Measurements from ENCODE around the gene CRTC1.

The CRTC1 gene

DNA sequence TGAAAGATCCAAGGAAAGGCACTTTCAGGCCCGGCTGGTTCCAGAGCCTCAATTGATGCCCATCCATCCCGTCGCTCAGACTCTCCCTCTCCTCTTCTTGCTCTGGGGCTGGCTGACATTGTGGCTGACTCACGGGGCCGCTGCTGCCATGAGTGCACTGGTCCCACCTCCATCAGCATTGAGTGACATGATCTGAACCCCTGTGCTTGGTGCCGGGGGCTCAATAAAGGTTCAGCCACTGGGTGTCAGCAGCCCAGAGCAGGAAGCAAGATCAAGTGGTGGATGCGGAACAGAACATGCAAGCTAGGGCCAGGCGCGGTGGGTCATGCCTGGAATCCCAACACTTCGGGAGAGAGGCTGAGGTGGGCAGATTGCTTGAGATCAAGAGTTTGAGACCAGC lies 68.1 kb downstream of the CRTC1 start:
- no peak for DNase-seq

DNA sequence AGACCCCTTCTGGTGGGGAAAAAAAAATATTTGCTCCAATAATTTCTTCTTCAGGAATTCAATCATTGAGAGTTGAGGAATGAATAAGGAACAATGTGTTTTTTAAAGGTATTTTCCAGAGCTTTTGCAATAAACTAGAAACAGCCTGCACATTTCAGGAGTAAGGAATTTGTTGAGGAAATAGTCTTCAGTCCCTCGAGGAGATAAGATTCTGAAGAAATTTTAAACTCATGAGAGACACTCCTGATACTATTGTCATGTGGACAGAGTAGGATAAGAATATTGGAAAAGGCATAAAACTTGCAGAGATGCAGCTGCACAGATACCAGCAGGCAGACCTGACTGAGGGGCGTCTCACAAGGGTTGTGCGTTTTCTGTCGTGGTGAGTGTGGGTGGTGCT lies 71.0 kb downstream of the CRTC1 start:
- DNase-seq, result no peak

DNA sequence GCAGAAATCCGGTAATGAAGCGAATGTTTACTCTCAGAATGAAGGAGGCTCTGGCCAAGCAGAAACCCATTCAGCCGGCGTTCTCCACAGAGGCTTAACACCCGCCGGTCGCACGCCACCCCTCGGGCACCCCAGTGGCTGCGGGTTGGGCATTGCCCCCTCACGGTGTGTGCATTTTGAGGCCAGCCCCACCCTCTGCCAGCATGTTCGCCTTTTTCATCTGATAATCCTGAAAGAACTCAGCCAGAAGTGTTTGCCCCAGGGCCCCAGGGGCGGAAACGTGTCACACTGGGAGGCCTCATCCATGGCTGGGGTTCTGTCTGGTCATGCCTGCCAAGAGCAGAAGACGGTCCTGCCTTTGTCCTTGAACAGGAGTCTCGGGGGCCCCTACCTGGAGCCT lies 73.4 kb downstream of the CRTC1 start:
- no peak for DNase-seq

DNA sequence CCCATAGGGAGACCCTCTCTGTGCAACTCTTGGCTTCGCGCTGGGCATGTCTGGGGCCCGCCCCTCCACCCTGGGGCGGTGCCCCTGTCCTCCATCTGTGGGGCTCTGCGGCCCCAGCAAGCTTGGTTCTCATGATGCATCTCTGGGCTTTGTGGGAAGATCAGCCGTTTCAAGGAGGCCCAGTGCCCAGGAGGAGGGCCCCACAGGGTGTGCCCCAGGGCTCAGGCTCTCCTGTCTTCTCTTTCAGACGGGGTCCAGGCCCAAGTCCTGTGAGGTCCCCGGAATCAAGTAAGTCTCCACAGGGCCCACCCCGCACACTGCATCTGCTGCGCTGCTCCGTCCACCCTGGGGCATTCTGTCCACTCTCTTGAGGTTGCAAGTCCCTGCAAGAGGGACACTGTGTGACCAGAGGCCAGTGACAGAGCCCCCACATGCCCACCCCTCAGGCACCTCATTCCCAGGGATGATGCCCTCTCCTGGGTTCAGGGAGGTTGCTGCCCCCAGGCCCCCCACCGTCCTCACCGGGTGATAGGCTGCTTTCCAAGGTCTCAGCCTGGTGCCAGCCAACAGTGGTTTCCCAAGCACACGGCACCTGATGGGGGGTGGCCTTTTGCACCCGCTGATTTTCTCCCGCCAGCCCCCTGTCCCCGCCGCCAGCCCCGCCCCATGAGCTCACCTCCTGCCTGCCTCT lies 76.0 kb downstream of the CRTC1 start:
- no peak for DNase-seq

DNA sequence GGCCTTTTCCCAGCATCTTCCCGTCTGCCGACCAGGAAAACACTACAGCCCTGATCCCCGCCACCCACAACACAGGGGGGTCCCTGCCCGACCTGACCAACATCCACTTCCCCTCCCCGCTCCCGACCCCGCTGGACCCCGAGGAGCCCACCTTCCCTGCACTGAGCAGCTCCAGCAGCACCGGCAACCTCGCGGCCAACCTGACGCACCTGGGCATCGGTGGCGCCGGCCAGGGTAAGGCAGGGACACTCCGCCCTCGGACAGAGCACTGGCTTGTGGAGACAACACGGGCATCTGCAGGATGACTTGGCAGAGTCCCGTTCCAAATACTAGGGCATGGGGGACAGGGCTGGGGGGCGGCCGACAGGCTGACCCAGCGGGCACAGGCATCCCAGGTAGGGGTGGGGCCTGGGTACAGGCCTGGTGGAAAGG lies 76.5 kb downstream of the CRTC1 start:
- DNase-seq, result no peak

DNA sequence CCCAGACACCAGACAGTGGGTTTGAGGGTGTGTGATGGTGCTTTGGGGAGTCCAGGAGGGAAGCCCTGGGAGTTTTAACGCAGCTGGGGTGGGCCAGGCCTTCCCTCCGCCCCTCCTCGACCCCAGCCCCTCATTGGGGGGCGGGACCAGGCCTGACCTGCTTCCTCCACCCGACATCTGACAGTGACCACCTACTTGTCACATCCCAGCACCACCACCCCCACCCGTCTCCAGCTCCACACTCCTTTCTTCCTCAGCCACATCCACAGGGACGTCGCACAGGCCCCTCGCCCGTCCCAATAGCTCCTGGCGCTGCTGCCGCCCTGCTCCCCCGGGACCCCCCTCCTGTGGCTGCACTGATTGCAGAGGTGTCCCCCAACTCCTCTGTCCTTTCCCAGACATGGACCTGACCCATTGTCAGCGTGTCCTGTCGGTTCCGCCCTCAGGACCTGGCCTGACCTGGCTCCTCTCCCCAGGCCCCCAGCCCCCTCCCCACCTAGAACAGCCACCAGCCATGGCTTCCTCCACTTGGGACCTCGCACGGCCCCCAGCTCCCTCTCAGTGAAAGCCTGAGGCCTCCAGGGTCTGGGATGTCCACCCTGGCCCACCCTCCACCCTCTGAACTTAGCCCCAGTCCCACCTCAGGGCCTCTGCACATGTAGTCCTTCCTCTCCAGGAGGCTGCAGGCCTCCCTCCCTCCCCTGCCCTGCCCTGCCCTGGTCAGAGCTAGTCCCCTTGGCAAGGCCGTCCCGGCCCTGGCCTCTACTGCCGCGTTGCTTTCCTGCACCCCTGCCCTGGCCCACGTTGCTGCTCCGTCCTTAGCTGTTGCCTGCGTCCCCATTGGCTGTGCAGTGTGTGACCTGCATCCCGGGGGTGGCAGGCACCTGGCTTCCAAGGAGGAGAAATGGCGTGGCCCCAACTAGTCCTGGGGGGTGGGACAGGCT lies 77.2 kb downstream of the CRTC1 start:
- DNase-seq, result no peak

DNA sequence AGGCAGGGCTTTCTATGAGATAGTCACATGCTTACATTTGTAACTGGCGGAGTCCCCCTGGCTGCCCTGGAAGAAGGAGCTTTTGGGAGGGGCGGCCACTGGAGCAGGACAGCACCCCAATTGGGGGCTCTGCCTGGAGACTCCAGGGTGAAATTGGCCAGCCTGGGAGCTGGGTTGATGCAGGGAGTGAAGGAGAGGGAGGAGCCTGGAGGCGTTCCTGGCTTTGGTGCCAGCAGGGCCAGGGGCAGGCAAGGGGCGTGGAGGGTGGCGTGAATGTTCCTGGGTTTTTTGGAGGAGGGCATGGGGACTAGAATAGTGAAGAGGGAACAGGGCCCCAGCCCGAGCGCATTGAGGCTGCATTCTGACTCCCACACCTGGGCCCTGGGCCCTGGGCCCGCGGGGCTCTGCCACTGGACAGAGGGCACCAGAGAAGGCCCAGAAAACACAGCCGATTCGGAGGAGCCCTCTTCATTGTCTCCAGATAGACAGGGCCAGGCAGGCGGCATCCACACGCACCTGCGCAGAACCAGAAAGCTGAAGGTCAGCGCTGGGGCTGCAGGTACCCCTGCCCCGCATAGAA lies 78.1 kb downstream of the CRTC1 start:
- no peak for DNase-seq

DNA sequence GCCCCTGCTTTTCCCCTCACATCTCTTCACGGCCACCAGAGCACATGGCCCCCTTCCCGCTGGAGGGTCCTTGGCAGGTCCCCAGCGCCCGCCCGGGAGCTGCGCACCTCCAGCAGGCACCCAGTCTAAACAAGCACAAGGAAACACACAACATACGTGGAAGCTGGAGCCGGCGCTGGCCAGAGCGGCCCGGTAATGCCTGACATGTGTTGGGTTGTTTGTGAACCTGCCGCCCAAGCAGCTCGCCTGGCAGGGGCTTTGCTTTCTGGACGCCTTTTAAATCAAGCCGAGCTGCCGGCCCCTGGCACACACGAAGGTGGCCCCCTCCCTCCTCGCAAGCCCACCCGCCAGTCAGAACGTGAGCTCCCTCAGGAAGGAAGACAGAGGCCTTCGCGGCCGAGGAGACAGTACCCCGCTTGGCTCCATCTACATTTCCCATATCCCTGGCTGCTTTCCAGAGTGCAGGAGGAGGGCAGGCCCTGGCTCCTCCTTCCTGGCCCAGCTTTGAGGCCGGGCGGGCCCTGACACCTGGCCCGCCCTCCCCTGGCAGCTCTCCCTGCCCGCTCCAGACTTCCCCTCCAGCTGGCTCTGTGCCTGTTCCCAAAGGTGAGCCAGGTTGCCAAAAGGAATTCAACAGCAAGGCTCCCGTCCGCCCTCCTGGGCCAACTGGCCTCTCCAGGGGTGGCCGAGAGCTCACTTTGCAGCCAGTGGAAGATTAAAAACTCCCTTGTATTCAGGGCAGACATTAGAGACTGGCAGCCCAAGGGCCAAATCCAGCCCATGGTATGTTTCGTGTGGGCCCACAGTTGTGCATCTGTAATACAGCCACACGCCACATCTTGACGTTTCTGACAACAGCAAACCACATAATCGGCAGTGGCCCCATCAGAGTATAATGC lies 78.9 kb downstream of the CRTC1 start:
- peak; percentile 47 for DNase-seq

DNA sequence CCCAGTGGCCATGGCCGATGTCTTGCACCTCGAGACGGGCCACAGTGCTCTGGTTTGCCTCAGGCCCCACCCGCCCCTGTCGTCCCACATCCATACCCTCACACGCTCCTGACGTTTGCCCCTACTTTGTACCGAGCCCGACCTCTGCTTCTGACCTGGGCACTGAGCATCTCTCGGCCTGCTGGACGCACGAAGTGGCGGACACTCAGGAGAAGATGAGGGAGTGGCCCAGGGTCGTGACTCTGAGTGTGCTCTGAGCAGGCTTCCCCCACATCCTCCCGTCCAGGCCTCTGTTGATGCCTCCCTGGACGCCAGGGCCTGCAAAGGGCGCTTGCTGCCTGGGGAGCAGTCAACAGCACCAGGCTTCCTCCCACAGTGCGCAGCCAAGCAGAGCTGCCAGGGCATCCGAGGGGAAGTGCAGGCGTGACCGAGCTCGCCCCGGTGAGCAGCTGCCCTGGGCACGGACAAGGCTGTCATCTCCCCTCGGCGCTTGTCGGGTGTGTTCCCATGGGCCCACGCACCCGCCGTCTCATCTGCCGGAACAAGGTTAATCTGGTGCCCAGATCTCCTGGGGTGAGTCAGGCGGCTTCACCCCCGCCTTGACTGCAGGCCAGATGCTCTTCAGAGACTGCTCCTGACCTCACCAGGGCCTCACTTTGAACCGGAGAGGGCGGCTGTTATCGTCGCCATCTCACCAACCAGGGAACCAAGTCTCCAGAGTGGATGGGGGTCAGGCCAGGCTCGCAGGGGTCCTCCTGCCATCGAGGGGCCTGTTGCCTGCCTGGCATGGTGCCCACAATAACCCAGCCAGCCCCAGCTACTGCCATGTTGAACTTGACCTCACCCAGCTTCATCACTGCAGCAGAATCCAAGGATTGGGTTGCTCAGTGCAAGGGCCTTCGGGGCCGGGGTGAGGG lies 80.5 kb downstream of the CRTC1 start:
- peak; percentile 68 for DNase-seq

DNA sequence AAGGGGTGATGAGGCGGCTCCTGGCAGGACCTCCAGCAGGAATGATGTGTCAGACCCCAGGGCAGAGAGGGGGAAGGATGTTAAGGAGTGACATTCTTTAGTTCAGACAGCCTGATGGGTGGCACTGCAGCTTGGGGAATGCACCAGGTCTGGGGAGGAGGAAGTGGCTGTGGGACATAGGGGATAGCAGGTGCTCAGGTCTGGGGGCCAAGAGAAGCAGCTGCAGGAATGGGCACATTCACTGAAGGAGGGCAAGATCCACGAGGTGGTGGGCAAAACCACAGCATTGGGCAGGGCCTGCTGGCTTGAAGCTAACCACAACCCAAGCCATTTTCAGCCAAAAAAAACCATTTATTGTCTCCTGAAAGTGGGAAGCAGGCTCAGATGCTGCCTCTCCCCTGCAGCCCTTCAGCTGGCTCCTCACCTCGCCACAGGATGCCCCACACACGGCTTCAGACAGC lies 81.1 kb downstream of the CRTC1 start:
- peak; percentile 54 for DNase-seq

DNA sequence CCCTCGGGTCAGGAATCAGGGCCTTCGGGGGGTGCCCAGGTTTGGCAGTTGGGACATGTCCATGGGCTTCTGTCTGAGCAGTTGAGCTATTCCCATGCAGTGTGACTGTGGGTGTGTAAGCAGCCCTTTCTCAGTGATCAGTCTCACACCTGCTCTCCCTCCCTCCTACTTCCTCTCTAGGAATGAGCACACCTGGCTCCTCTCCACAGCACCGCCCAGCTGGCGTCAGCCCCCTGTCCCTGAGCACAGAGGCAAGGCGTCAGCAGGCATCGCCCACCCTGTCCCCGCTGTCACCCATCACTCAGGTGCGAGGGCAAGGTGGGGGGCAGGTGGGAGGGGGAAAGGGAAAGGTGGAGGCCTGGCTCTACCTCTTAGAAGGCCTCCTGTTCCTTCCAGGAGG lies 81.7 kb downstream of the CRTC1 start:
- no peak for DNase-seq

DNA sequence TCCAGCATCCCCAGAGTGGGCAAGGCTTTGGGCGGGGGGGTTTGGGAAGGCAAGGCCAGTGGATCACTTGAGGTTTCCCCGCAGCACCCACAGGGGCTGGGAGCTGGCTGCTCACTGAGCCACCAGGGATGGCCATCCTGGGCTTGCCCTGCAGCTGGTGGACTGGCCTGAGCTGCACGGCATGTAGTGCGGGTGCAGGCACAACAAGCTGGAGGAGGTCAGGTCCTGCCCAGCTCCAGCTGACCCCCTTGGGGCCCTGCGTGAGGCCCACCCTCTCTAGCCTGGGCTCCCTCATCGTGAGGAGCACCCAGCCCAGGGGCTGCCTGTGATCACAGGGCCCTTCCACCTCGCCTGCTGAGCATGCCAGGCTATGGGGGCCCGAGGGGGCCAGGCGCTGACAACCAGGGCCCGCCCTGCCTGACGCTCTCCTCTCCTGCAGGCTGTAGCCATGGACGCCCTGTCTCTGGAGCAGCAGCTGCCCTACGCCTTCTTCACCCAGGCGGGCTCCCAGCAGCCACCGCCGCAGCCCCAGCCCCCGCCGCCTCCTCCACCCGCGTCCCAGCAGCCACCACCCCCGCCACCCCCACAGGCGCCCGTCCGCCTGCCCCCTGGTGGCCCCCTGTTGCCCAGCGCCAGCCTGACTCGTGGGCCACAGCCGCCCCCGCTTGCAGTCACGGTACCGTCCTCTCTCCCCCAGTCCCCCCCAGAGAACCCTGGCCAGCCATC lies 84.7 kb downstream of the CRTC1 start:
- no peak for DNase-seq

DNA sequence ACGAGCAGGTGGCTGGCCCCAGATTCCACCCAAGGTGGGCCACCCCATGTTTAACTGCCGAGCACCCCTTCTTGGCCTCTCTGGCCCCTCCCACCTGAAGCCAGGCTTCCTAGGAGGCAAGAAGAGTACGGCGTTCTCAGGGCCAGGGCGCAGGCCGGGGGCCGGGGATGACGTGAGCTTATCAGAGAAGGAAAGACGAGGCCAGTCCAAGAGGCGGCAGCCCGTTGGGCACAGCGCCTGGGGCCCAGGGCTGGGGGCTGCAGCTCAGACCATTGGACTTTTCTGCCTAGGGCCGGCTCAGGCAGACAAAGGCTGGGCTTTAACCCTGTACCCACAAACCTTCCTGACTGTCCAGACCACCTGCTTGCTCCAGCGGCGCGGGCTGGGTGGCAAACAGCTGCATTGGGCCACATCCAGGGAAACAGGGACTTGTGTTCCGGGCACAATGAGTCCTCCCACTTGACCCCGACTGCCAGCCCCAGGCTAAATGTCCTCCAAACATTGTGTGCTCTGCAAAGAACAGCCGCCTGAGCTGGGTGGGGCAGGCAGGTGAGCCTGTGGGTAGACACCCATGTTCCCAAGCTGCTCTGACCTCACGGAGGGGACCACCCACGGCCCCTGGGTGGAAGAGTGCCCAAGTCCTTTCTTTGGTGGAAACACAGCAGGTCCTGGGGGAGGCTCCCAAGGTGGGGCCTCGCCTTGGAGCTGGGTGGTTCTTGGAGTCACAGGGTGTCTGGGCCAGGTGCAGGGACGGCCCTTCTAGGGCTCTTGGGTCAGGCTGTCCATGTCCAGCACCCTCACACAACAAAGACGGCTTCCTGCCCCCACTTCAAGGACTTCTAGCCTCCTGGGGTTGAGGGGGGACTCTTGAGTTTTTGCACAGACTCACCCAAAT lies 85.8 kb downstream of the CRTC1 start:
- no peak for DNase-seq

DNA sequence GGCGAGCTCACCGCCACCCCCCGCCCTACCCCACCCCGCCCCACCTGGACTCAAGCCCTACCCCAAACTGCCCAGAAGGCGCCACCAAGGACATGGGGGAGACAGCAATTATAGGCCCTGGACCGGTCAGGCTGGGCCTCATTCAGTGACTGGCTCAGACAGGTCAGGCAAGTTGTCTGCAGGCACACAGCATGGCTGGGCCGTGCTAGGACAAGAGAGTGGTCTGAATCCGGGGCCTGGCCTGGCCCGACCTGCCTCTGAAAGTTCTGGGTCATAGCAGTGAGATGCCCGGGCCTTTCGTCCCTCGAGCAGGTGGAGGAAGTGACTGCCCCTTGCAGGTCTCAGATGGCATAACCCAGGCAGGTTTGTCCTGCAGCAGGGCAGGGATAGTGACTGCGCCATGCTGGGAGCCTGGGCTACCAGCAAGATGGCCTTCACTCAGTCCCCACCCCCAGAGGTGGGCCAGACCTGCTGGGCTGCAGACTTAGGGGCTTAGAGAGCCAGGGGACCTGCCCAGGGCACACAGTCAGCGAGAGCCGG lies 86.6 kb downstream of the CRTC1 start:
- DNase-seq, result no peak

DNA sequence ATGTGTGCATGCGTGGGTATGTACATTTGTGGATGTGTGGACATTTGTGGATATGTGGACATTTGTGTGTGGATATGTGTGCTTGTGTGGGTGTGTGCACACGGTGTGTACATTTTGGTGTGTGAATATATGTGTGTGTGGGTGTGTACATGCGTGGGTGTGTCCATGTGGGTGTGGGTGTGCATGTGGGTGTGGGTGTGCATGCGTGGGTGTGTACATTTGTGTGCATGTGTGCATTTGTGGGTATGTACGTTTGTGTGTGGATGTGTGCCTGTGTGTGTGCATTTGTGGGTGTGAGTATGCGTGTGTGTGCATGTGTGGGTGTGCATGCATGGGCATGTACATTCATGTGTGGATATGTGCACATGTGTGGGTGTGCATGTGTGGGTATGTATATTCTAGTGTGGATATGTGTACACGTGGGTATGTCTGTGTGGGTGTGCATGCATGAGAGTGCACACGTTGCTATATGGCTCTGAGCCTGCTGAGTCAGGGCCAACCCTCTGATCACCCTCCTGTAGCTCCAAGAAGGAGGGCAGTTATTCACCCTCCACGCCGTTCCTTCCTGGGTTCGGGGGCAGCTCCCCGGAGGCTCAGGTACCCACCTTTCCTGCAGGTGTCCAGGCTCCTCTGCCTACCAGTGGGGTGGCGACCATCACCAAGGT lies 87.3 kb downstream of the CRTC1 start:
- DNase-seq, result no peak

DNA sequence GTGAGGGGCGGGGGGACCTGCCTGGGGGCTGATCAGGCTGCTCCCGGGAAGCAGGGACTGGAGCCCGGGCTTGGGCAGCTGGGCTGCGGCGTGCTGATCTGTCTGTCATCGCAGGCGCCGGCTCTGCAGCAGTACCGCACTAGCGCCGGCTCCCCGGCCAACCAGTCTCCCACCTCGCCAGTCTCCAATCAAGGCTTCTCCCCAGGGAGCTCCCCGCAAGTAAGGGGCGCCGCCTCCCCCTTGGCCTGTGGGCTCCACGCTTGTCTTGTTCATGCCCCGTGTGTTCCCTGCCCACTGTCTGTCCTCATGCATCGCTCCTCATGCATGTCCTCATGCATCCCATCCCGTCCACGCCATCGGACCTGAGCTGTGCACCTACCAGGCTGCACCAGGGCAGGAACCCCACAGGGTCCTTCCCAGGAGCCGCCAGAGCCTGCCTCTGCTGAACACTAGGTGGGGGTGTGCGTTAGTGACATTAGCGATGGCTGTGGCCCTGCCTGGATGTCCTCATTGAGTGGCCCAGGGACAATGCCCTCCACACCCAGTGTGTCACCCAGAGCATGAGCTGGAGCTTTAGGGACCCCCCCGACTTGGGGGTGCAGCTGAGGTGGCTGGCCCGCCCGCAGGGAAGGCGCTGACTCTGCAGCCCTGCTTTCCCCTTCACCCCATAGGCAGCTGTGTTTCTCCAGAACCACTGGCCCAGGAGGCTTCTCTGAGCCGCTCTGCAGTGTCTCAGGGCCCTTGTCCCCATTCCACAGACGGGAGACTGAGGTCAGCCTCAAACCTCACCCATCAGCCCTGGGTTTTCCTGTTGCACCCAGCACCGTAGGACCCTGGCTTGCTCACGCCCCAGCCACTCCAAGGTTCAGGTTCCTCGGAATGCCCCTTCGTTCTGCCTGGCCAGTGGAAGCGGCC lies 88.1 kb downstream of the CRTC1 start:
- no peak for DNase-seq
